HEK293 (cell line): Measurements from ENCODE around the gene GMDS.

Experiments
- CTCF ChIA-PET: fragments of 350-600 bp; formaldehyde crosslinking; extraction: SDS; loops from one replicate; lab custom pipeline; 2021; ENCODE audit warnings: antibody characterized with exemption; lab: Yijun Ruan, JAX
- POLR2A ChIA-PET: fragments of 300-600 bp; formaldehyde crosslinking; extraction: SDS; loops from one replicate; lab custom pipeline; 2020; ENCODE audit warnings: antibody characterized with exemption, inconsistent platforms; lab: Yijun Ruan, JAX
- H3K27ac ChIP-seq: fragments of 200-500 bp; sonication (Bioruptor generic); 2 replicates; pipeline ENCODE4 v1.5.1; 2014; ENCODE audit warnings: low read depth, low read length, control low read depth, inconsistent platforms; ENCODE audit errors: extremely low read depth
- H3K36me3 ChIP-seq, 2 experiments: fragments of 200-500 bp in 1 of 2; sonication (Bioruptor generic) in 1 of 2; 1 replicate in 1 of 2; 2 replicates in 1 of 2; pipeline ENCODE4 v1.5.1; 2014 to 2017; ENCODE audit warnings: inconsistent platforms in 2 of 2, low read length in 2 of 2; ENCODE audit not compliant: control insufficient read depth in 2 of 2, insufficient read depth in 1 of 2
- H3K4me1 ChIP-seq: fragments of 200-500 bp; sonication (Bioruptor generic); 2 replicates; pipeline ENCODE4 v1.5.1; 2014; ENCODE audit warnings: mild to moderate bottlenecking, low read length, inconsistent platforms; ENCODE audit not compliant: control insufficient read depth, insufficient read depth
- H3K4me3 ChIP-seq: 2 replicates; pipeline ENCODE4 v1.5.1; 2011; ENCODE audit warnings: low read depth, mild to moderate bottlenecking, control low read depth, low read length, moderate library complexity
- H3K9me3 ChIP-seq: fragments of 200-500 bp; sonication (Bioruptor generic); 2 replicates; pipeline ENCODE4 v1.5.1; 2014; ENCODE audit warnings: low read depth, low read length, inconsistent platforms; ENCODE audit not compliant: control insufficient read depth, insufficient read depth
- BCL11B ChIP-seq: fragments of 450-650 bp; formaldehyde crosslinking; IDR thresholded peaks from 2 replicates; pipeline ENCODE4 v1.5.1; 2016; ENCODE audit warnings: low read depth, missing biosample characterization, missing genetic modification characterization
- GLI2 ChIP-seq: fragments of 450-650 bp; formaldehyde crosslinking; IDR thresholded peaks from 2 replicates; pipeline ENCODE4; 2017; ENCODE audit warnings: missing biosample characterization, missing genetic modification characterization, low read depth, borderline replicate concordance
- KLF10 ChIP-seq: fragments of 450-650 bp; IDR thresholded peaks from 2 replicates; pipeline ENCODE4 v1.5.1; 2018; ENCODE audit warnings: missing biosample characterization, mild to moderate bottlenecking, missing genetic modification characterization
- OSR2 ChIP-seq: fragments of 450-650 bp; formaldehyde crosslinking; IDR thresholded peaks from 2 replicates; pipeline ENCODE4 v1.5.1; 2016; ENCODE audit warnings: missing biosample characterization, missing genetic modification characterization
- RBAK ChIP-seq: fragments of 450-650 bp; formaldehyde crosslinking; IDR thresholded peaks from 2 replicates; pipeline ENCODE4 v1.5.1; 2016; ENCODE audit warnings: missing biosample characterization, missing genetic modification characterization
- TSHZ1 ChIP-seq: fragments of 450-650 bp; formaldehyde crosslinking; IDR thresholded peaks from 2 replicates; pipeline ENCODE4 v1.5.1; 2016; ENCODE audit warnings: missing biosample characterization, missing genetic modification characterization, borderline replicate concordance
- ZBTB17 ChIP-seq: fragments of 450-650 bp; formaldehyde crosslinking; IDR thresholded peaks from 2 replicates; pipeline ENCODE4 v1.5.1; 2016; ENCODE audit warnings: missing biosample characterization, missing genetic modification characterization
- ZBTB21 ChIP-seq: fragments of 450-650 bp; formaldehyde crosslinking; IDR thresholded peaks from 2 replicates; pipeline ENCODE4 v1.5.1; 2017; ENCODE audit warnings: missing biosample characterization, missing genetic modification characterization
- ZBTB48 ChIP-seq: fragments of 450-650 bp; formaldehyde crosslinking; IDR thresholded peaks from 2 replicates; pipeline ENCODE4 v1.5.1; 2016; ENCODE audit warnings: missing biosample characterization, missing genetic modification characterization
- ZNF10 ChIP-seq: fragments of 450-650 bp; formaldehyde crosslinking; IDR thresholded peaks from 2 replicates; pipeline ENCODE4 v1.5.1; 2017; ENCODE audit warnings: missing biosample characterization, missing genetic modification characterization
- ZNF112 ChIP-seq: fragments of 450-650 bp; formaldehyde crosslinking; IDR thresholded peaks from 2 replicates; pipeline ENCODE4 v1.5.0; 2017; ENCODE audit warnings: missing biosample characterization, missing genetic modification characterization
- ZNF18 ChIP-seq: fragments of 450-650 bp; formaldehyde crosslinking; IDR thresholded peaks from 2 replicates; pipeline ENCODE4 v1.5.1; 2016; ENCODE audit warnings: missing biosample characterization, missing genetic modification characterization
- ZNF223 ChIP-seq: fragments of 450-650 bp; formaldehyde crosslinking; IDR thresholded peaks from 2 replicates; pipeline ENCODE4 v1.5.1; 2016; ENCODE audit warnings: missing biosample characterization, missing genetic modification characterization
- ZNF24 ChIP-seq: fragments of 450-650 bp; formaldehyde crosslinking; IDR thresholded peaks from 2 replicates; pipeline ENCODE4 v1.5.1; 2016; ENCODE audit warnings: missing biosample characterization, missing genetic modification characterization
- ZNF266 ChIP-seq: fragments of 450-650 bp; formaldehyde crosslinking; IDR thresholded peaks from 2 replicates; pipeline ENCODE4 v1.5.1; 2016; ENCODE audit warnings: missing biosample characterization, missing genetic modification characterization, low read depth
- ZNF311 ChIP-seq: fragments of 450-650 bp; formaldehyde crosslinking; IDR thresholded peaks from 2 replicates; pipeline ENCODE4 v1.5.1; 2017; ENCODE audit warnings: missing biosample characterization, missing genetic modification characterization, borderline replicate concordance
- ZNF561 ChIP-seq: fragments of 450-650 bp; IDR thresholded peaks from 2 replicates; pipeline ENCODE4 v1.5.1; 2018; ENCODE audit warnings: missing biosample characterization, missing genetic modification characterization, borderline replicate concordance
- ZNF692 ChIP-seq: fragments of 450-650 bp; formaldehyde crosslinking; IDR thresholded peaks from 2 replicates; pipeline ENCODE4 v1.5.1; 2016; ENCODE audit warnings: missing biosample characterization, missing genetic modification characterization
- ZNF704 ChIP-seq: fragments of 450-650 bp; formaldehyde crosslinking; IDR thresholded peaks from 2 replicates; pipeline ENCODE4 v1.5.1; 2016; ENCODE audit warnings: missing biosample characterization, missing genetic modification characterization
- ZNF76 ChIP-seq: fragments of 450-650 bp; formaldehyde crosslinking; IDR thresholded peaks from 2 replicates; pipeline ENCODE4; 2016; ENCODE audit warnings: low read depth, missing biosample characterization, missing genetic modification characterization, borderline replicate concordance
- TF ChIP-seq, protein P1 (sequence below): fragments of 450-650 bp; formaldehyde crosslinking; IDR thresholded peaks from 2 replicates; pipeline ENCODE4 v1.5.1; 2017; ENCODE audit warnings: missing biosample characterization, missing genetic modification characterization
- TF ChIP-seq, protein P2 (sequence below): fragments of 450-650 bp; formaldehyde crosslinking; IDR thresholded peaks from 2 replicates; pipeline ENCODE4 v1.5.1; 2016; ENCODE audit warnings: missing biosample characterization, missing genetic modification characterization
- TF ChIP-seq, protein P3 (sequence below): sonication (generic); formaldehyde crosslinking; IDR thresholded peaks from 2 replicates; pipeline ENCODE4 v1.8.1; 2022; ENCODE audit warnings: mild to moderate bottlenecking, moderate library complexity, missing genetic modification reagents

GMDS gene

GRCh38 chr6:1941534-1941933 lies 303.9 kb downstream of the GMDS start:
- peaks cover 11% of the 10 kb centered on the region for H3K4me1 ChIP-seq
- POLR2A ChIA-PET, result no interaction called here

DNA sequence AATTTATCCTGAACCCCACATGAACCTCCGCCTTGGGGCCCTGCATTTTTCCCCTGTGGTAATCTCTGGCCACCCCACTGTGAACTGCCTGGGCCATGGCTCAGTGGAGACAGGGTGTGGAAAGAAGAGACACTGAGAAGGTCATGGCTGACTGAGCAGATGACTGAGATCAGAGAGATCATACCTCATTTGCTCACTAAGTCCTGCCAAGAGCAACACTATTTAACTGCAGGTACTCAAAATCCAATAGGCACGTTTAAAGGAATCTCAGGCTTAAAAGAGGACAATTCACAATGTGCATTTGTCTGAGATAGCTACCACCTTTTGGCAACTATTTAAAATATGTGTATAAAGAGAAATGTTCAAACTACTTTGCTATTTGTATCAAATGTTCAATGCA lies 305.0 kb downstream of the GMDS start:
- Histone ChIP-seq H3K4me1 (peaks cover 11% of the 10 kb centered on the region), H3K27ac (no peak overlapping the region; the same call in 1 of the 2 replicates), H3K36me3 (no peaks in the 10 kb centered on the region), H3K9me3 (no peaks in the 10 kb centered on the region), H3K4me3 (no peak overlapping the region)
- POLR2A ChIA-PET, result no interaction called here
- CTCF ChIA-PET, result interaction anchor here (0.9 kb wide), 1 partner anchor 18 kb away, joined by 3 read pairs; no protein-coding TSS in a partner anchor
- TF ChIP-seq ZNF311, result no peak
- peak; percentile 95 for TF ChIP-seq ZNF561 (tag by site-specific recombination)
- TF ChIP-seq BCL11B, result no peak
- no peak for TF ChIP-seq RBAK
- peak; percentile 89 for TF ChIP-seq ZNF18 (tag by site-specific recombination)
- 0 out of 2 replicates have a peak, but pooled peaks have one; percentile 40 for TF ChIP-seq ZNF10 (tag by site-specific recombination)
- TF ChIP-seq ZNF24 (tag by site-specific recombination), result 0 out of 2 replicates have a peak, but pooled peaks have one; percentile 73
- no peak for TF ChIP-seq ZBTB48 (tag by site-specific recombination)
- TF ChIP-seq ZBTB21 (tag by site-specific recombination), result peak; percentile 40; the same call in 1 of the 2 replicates
- TF ChIP-seq, protein P1, sequence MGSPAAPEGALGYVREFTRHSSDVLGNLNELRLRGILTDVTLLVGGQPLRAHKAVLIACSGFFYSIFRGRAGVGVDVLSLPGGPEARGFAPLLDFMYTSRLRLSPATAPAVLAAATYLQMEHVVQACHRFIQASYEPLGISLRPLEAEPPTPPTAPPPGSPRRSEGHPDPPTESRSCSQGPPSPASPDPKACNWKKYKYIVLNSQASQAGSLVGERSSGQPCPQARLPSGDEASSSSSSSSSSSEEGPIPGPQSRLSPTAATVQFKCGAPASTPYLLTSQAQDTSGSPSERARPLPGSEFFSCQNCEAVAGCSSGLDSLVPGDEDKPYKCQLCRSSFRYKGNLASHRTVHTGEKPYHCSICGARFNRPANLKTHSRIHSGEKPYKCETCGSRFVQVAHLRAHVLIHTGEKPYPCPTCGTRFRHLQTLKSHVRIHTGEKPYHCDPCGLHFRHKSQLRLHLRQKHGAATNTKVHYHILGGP (tag by site-specific recombination), result 0 out of 2 replicates have a peak, but pooled peaks have one; percentile 14
- TF ChIP-seq ZNF704, result no peak
- TF ChIP-seq ZNF76 (tag by site-specific recombination), result no peak
- TF ChIP-seq, protein P2, sequence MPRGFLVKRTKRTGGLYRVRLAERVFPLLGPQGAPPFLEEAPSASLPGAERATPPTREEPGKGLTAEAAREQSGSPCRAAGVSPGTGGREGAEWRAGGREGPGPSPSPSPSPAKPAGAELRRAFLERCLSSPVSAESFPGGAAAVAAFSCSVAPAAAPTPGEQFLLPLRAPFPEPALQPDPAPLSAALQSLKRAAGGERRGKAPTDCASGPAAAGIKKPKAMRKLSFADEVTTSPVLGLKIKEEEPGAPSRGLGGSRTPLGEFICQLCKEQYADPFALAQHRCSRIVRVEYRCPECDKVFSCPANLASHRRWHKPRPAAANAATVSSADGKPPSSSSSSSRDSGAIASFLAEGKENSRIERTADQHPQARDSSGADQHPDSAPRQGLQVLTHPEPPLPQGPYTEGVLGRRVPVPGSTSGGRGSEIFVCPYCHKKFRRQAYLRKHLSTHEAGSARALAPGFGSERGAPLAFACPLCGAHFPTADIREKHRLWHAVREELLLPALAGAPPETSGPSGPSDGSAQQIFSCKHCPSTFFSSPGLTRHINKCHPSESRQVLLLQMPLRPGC (tag by site-specific recombination), result peak; percentile 90
- TF ChIP-seq ZNF112 (tag by site-specific recombination), result no peak
- TF ChIP-seq ZNF692, result 0 out of 2 replicates have a peak, but pooled peaks have one; percentile 34
- peak; percentile 86 for TF ChIP-seq ZBTB17 (tag by site-specific recombination)
- peak; percentile 65; the same call in 1 of the 2 replicates for TF ChIP-seq GLI2 (tag by site-specific recombination)
- peak; percentile 88 for TF ChIP-seq TSHZ1 (tag by site-specific recombination)
- peak; percentile 32; the same call in 1 of the 2 replicates for TF ChIP-seq KLF10 (tag by site-specific recombination)

More at GRCh38 chr6:1941534-1941933, 303.9 kb downstream of the GMDS start:
- H3K36me3 ChIP-seq, result no peaks in the 10 kb centered on the region
- H3K27ac ChIP-seq, result no peak overlapping the region
- no peaks in the 10 kb centered on the region for H3K9me3 ChIP-seq
- H3K4me3 ChIP-seq, result no peak overlapping the region
- no peak for TF ChIP-seq ZNF266 (tag by site-specific recombination)
- TF ChIP-seq ZBTB17 (tag by site-specific recombination), result peak; percentile 62; the same call in 1 of the 2 replicates
- no peak for TF ChIP-seq ZNF223
- TF ChIP-seq, protein P3, sequence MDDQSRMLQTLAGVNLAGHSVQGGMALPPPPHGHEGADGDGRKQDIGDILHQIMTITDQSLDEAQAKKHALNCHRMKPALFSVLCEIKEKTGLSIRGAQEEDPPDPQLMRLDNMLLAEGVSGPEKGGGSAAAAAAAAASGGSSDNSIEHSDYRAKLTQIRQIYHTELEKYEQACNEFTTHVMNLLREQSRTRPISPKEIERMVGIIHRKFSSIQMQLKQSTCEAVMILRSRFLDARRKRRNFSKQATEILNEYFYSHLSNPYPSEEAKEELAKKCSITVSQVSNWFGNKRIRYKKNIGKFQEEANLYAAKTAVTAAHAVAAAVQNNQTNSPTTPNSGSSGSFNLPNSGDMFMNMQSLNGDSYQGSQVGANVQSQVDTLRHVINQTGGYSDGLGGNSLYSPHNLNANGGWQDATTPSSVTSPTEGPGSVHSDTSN (CRISPR knock-in tag), result no peak
- TF ChIP-seq OSR2 (tag by site-specific recombination), result 0 out of 2 replicates have a peak, but pooled peaks have one; percentile 13
- CTCF ChIA-PET, result interaction anchor here (0.6 kb wide), 1 partner anchor 57 kb away, joined by 5 read pairs; no protein-coding TSS in a partner anchor
